HCT116 (cell line): ENCODE data around the gene HSPB1. TPM values are rescaled to one million over a fixed set of nuclear protein-coding genes. Genes with fewer than 3 reads are reported as not detected.

Source experiments
- ATAC-seq: fragments of 200-7000 bp; cut with Tn5 transposase; 2 replicates; pipeline ENCODE4 v1.9.1; 2020; ENCODE audit warnings: mild to moderate bottlenecking, moderate library complexity
- BruUV-seq: library from RNA; stranded (reverse); fragments of 400-500 nt; replicated peaks from 2 replicates; lab custom pipeline; 2021; lab: Mats Ljungman, UMichigan
- CTCF ChIA-PET: fragments of 300-600 bp; sonication (Branson Sonifier 250); formaldehyde crosslinking; loops from one replicate; lab custom pipeline; 2021; ENCODE audit warnings: antibody characterized with exemption; lab: Charles Lee
- POLR2A ChIA-PET: fragments of 300-600, 350-600 bp; sonication (Branson Sonifier 250); formaldehyde crosslinking; loops from one replicate; lab custom pipeline; 2021; ENCODE audit warnings: antibody characterized with exemption; lab: Charles Lee
- RAD21 ChIA-PET, 2 experiments: fragments of 300-600 bp; sonication (Branson Sonifier 250); formaldehyde crosslinking; loops; one replicate each; lab custom pipeline; 2023; ENCODE audit warnings: low total read pairs in 2 of 2; ENCODE audit not compliant: uncharacterized antibody in 2 of 2, unreplicated experiment in 2 of 2, low non-redundant PET in 1 of 2; lab: Charles Lee
- DNase-seq: peaks from one replicate; pipeline ENCODE4 v3.0.0-alpha.2; 2010; ENCODE audit warnings: low read depth, low spot score
- H2AFZ ChIP-seq: fragments of 200-600 bp; shearing (Covaris generic), sonication (generic); 2 replicates; pipeline ENCODE4 v1.6.1; 2017; ENCODE audit warnings: low read depth, mixed run types, mixed read lengths, antibody characterized with exemption, low read length; ENCODE audit not compliant: poor library complexity, severe bottlenecking
- H3K27ac ChIP-seq: 2 replicates; pipeline ENCODE4 v1.5.1; 2012; ENCODE audit warnings: low read depth, low read length
- H3K27me3 ChIP-seq: fragments of 200-600 bp; sonication (generic); 2 replicates; pipeline ENCODE4 v1.6.1; 2016; ENCODE audit warnings: mixed run types, low read length, mixed read lengths; ENCODE audit not compliant: insufficient read depth
- H3K36me3 ChIP-seq, 2 experiments: fragments of 200-500 bp in 1 of 2; fragments of 200-600 bp in 1 of 2; sonication (Bioruptor generic) in 1 of 2; sonication (generic) in 1 of 2; 2 replicates each; pipeline versions ENCODE4 v1.5.1 to v1.6.1; 2014 to 2016; ENCODE audit warnings: low read length in 2 of 2, inconsistent platforms in 1 of 2, mixed read lengths in 1 of 2, mixed run types in 1 of 2; ENCODE audit not compliant: insufficient read depth in 2 of 2, control insufficient read depth in 1 of 2
- H3K4me1 ChIP-seq, 2 experiments: fragments of 200-600 bp in 1 of 2; sonication (generic) in 1 of 2; 2 replicates each; pipeline versions ENCODE4 v1.5.1 to v1.6.1; 2012 to 2017; ENCODE audit warnings: low read length in 2 of 2, inconsistent platforms in 1 of 2, mild to moderate bottlenecking in 1 of 2, mixed read lengths in 1 of 2, mixed run types in 1 of 2, moderate library complexity in 1 of 2; ENCODE audit not compliant: insufficient read depth in 2 of 2, control insufficient read depth in 1 of 2
- H3K4me2 ChIP-seq: fragments of 200-600 bp; sonication (generic); 2 replicates; pipeline ENCODE4 v1.6.1; 2017; ENCODE audit warnings: mixed run types, low read length, mixed read lengths
- H3K4me3 ChIP-seq, 2 experiments: fragments of 200-600 bp in 1 of 2; sonication (generic) in 1 of 2; replicated peaks in 1 of 2; 2 replicates each; pipeline ENCODE4 v1.5.1; 2011 to 2016; ENCODE audit warnings: low read length in 2 of 2, control low read depth in 1 of 2, low read depth in 1 of 2, mild to moderate bottlenecking in 1 of 2, mixed read lengths in 1 of 2, mixed run types in 1 of 2
- H3K79me2 ChIP-seq: fragments of 200-600 bp; sonication (generic); 2 replicates; pipeline ENCODE4 v1.6.1; 2017; ENCODE audit warnings: mild to moderate bottlenecking, mixed run types, low read length, moderate library complexity, mixed read lengths; ENCODE audit not compliant: insufficient read depth
- H3K9ac ChIP-seq: fragments of 200-600 bp; sonication (generic); 2 replicates; pipeline ENCODE4 v1.6.1; 2016; ENCODE audit warnings: low read length, mixed read lengths
- H3K9me2 ChIP-seq: fragments of 200-600 bp; sonication (generic), shearing (Covaris generic); 2 replicates; pipeline ENCODE4 v1.6.1; 2017; ENCODE audit warnings: mixed run types, mild to moderate bottlenecking, moderate library complexity; ENCODE audit not compliant: insufficient read depth
- H3K9me3 ChIP-seq, 2 experiments: fragments of 200-500 bp in 1 of 2; fragments of 200-600 bp in 1 of 2; sonication (Bioruptor generic) in 1 of 2; sonication (generic) in 1 of 2; 2 replicates each; pipeline ENCODE4 v1.6.1; 2014 to 2017; ENCODE audit warnings: low read length in 2 of 2, mixed read lengths in 2 of 2, inconsistent platforms in 1 of 2, low read depth in 1 of 2, mild to moderate bottlenecking in 1 of 2, mixed run types in 1 of 2, moderate library complexity in 1 of 2; ENCODE audit not compliant: control insufficient read depth in 1 of 2, insufficient read depth in 1 of 2
- H4K20me1 ChIP-seq: fragments of 200-600 bp; sonication (generic), shearing (Covaris generic); 2 replicates; pipeline ENCODE4 v1.6.1; 2017; ENCODE audit warnings: mixed run types, mild to moderate bottlenecking, moderate library complexity; ENCODE audit not compliant: insufficient read depth
- CBX3 ChIP-seq: IDR thresholded peaks from 2 replicates; pipeline ENCODE4 v1.6.1; 2012; ENCODE audit warnings: low read depth
- CEBPB ChIP-seq: IDR thresholded peaks from 2 replicates; pipeline ENCODE4 v1.6.1; 2012; ENCODE audit warnings: low read depth
- EGR1 ChIP-seq: IDR thresholded peaks from 2 replicates; pipeline ENCODE4 v1.6.1; 2012; ENCODE audit warnings: low read depth
- EZH2 ChIP-seq: fragments of 200-600 bp; sonication (generic); IDR thresholded peaks from 2 replicates; pipeline ENCODE4 v1.6.1; 2017; ENCODE audit warnings: antibody characterized with exemption, mixed run types
- EZH2phosphoT487 ChIP-seq: fragments of 200-600 bp; IDR thresholded peaks from 2 replicates; pipeline ENCODE4 v1.6.1; 2018; ENCODE audit warnings: antibody characterized with exemption, borderline replicate concordance
- FOSL1 ChIP-seq: IDR thresholded peaks from 2 replicates; pipeline ENCODE4 v1.6.1; 2012; ENCODE audit warnings: low read depth
- JUND ChIP-seq: IDR thresholded peaks from 2 replicates; pipeline ENCODE4 v1.6.1; 2012
- SP1 ChIP-seq: IDR thresholded peaks from 2 replicates; pipeline ENCODE4 v1.6.1; 2012; ENCODE audit warnings: low read depth
- SRF ChIP-seq: IDR thresholded peaks from 2 replicates; pipeline ENCODE4 v1.6.1; 2012; ENCODE audit warnings: low read depth
- TCF7L2 ChIP-seq: IDR thresholded peaks from 2 replicates; pipeline ENCODE4 v1.7.0; 2011; ENCODE audit warnings: borderline replicate concordance, inconsistent platforms; ENCODE audit not compliant: insufficient read depth, insufficient read length; ENCODE audit errors: extremely low read depth
- YY1 ChIP-seq: IDR thresholded peaks from 2 replicates; pipeline ENCODE4 v1.6.1; 2011; ENCODE audit warnings: low read length, low read depth, moderate library complexity, mild to moderate bottlenecking; ENCODE audit not compliant: insufficient replicate concordance; ENCODE audit errors: extremely low read depth
- ZNF274 ChIP-seq: fragments of 200-500 bp; sonication (Bioruptor generic); IDR thresholded peaks from 2 replicates; pipeline ENCODE4 v1.6.1; 2014; ENCODE audit warnings: mild to moderate bottlenecking, low read depth, low read length, inconsistent platforms
- intact Hi-C: fragments of 100-400 bp; cut with micrococcal nuclease; formaldehyde crosslinking; loops from 2 replicates; pipeline ENCODE4 v1.10.0; 2022
- total RNA-seq: library from RNA; stranded (reverse); gene quantifications from one replicate; pipeline ENCODE4 v1.2.1, GENCODE V29; 2021; ENCODE audit not compliant: unreplicated experiment
- TF ChIP-seq, protein P1 (sequence below): IDR thresholded peaks from 2 replicates; pipeline ENCODE4 v1.6.1; 2012
- TF ChIP-seq, protein P2 (sequence below), 3 experiments: fragments of 200-600 bp in 1 of 3; sonication (generic) in 1 of 3; IDR thresholded peaks in 2 of 3; conservative IDR thresholded peaks in 1 of 3; 2 replicates each; pipeline ENCODE4 v1.5.1; 2012 to 2017; ENCODE audit warnings: low read depth in 2 of 3, low read length in 2 of 3, antibody characterized with exemption in 1 of 3, borderline replicate concordance in 1 of 3, control low read depth in 1 of 3, mild to moderate bottlenecking in 1 of 3, mixed read lengths in 1 of 3, mixed run types in 1 of 3, moderate library complexity in 1 of 3; ENCODE audit not compliant: insufficient read depth in 1 of 3
- TF ChIP-seq, protein P3 (sequence below): IDR thresholded peaks from 2 replicates; pipeline ENCODE4 v1.6.1; 2012; ENCODE audit warnings: low read depth

HSPB1 gene
- total RNA-seq, 1 experiment from 2014 or later: 524 TPM

DNA sequence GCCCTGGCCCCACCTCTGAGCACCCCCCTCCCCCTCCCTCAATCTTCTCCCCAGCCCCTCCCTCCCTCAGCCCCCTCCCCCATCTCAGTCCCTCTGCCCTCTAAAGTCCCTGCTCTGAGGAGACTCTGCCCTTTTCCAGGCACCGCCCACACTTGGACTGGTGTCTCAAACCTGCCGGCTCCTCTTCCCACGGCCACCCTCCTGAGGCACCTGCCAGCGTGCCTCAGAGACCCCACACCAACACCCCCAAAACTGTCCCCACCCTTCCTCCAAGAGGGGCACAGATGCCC, 34.6 kb upstream of the HSPB1 start:
- H3K4me1 ChIP-seq: peaks cover under 1 to 3% of the 10 kb centered on the region in 2 experiments; a peak in 3 of 4 replicates
- no peaks in the 10 kb centered on the region for H3K36me3 ChIP-seq
- H3K27me3 ChIP-seq: no peaks in the 10 kb centered on the region
- H3K9me3 ChIP-seq: no peaks in the 10 kb centered on the region
- ChIA-PET POLR2A (no interaction called here), CTCF (no interaction called here), RAD21 (no interaction called here)
- TF ChIP-seq CEBPB: no peak
- no peak for TF ChIP-seq CBX3
- TF ChIP-seq, protein P1, sequence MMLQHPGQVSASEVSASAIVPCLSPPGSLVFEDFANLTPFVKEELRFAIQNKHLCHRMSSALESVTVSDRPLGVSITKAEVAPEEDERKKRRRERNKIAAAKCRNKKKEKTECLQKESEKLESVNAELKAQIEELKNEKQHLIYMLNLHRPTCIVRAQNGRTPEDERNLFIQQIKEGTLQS: no peak
- TF ChIP-seq JUND: no peak
- no peak for TF ChIP-seq EZH2
- TF ChIP-seq FOSL1: no peak
- TF ChIP-seq TCF7L2: no peak
- TF ChIP-seq EGR1: no peak
- TF ChIP-seq ZNF274: no peak
- no peak for TF ChIP-seq SRF
- DNase-seq (no peak), ATAC-seq (no peak)
- H3K9ac ChIP-seq: no peak overlapping the region
- intact Hi-C loops: no loop called here
- H3K9me2 ChIP-seq: no peaks in the 10 kb centered on the region
- H3K27ac ChIP-seq: no peak overlapping the region
- no TSS peak for BruUV-seq
- H4K20me1 ChIP-seq: no peaks in the 10 kb centered on the region
- no peak overlapping the region for H3K4me3 ChIP-seq
- H2AFZ ChIP-seq: no peak overlapping the region
- H3K4me2 ChIP-seq: no peak overlapping the region
- H3K79me2 ChIP-seq: no peaks in the 10 kb centered on the region

DNA sequence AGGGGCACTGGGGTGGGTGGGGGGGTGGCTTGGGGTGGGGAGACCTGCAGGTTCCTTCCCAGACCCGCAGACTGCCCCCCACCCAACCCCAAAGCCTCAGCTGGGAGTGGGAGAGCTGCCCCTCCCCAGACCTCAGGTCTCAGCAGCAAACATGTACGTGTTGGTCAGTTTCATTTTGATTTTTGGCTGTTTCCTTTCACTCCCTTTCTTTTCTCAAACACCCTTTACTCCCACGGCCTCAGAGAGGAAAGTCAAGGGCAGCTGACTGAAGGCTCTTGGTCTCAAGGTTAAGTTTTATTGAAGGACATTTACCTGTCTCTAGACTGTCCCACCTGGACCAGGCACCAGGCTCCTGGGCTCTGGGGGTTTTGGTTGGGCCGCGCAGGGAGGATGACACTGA, 34.1 kb upstream of the HSPB1 start:
- intact Hi-C loops: no loop called here
- ChIA-PET CTCF (no interaction called here), POLR2A (no interaction called here), RAD21 (no interaction called here)
- Histone ChIP-seq H3K27ac (no peak overlapping the region), H4K20me1 (no peaks in the 10 kb centered on the region), H3K27me3 (no peaks in the 10 kb centered on the region), H3K36me3 (no peaks in the 10 kb centered on the region), H2AFZ (no peak overlapping the region), H3K9me2 (no peaks in the 10 kb centered on the region), H3K4me1 (0 out of 4 replicates have a peak, but pooled peaks cover 0 to 2% of the 10 kb centered on the region in 2 experiments), H3K4me3 (no peak overlapping the region), H3K4me2 (no peak overlapping the region), H3K9ac (no peak overlapping the region), H3K79me2 (no peaks in the 10 kb centered on the region), H3K9me3 (no peaks in the 10 kb centered on the region)
- no peak for ATAC-seq
- no peak for DNase-seq
- no TSS peak for BruUV-seq
- TF ChIP-seq, protein P2, sequence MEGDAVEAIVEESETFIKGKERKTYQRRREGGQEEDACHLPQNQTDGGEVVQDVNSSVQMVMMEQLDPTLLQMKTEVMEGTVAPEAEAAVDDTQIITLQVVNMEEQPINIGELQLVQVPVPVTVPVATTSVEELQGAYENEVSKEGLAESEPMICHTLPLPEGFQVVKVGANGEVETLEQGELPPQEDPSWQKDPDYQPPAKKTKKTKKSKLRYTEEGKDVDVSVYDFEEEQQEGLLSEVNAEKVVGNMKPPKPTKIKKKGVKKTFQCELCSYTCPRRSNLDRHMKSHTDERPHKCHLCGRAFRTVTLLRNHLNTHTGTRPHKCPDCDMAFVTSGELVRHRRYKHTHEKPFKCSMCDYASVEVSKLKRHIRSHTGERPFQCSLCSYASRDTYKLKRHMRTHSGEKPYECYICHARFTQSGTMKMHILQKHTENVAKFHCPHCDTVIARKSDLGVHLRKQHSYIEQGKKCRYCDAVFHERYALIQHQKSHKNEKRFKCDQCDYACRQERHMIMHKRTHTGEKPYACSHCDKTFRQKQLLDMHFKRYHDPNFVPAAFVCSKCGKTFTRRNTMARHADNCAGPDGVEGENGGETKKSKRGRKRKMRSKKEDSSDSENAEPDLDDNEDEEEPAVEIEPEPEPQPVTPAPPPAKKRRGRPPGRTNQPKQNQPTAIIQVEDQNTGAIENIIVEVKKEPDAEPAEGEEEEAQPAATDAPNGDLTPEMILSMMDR (IDR thresholded peaks at IDR 0.05 in 2 of 3, conservative IDR thresholded peaks at IDR 0.05 in 1 of 3; ENCODE audit: borderline replicate concordance in 1 of 3, insufficient read depth in 1 of 3, low read depth in 2 of 3, low read length in 2 of 3): no peak
- TF ChIP-seq JUND (no peak), SP1 (no peak), YY1 (no peak), SRF (no peak), ZNF274 (no peak), FOSL1 (no peak), EZH2phosphoT487 (no peak), EGR1 (no peak), EZH2 (no peak)
- TF ChIP-seq, protein P1: no peak
- TF ChIP-seq, protein P3, sequence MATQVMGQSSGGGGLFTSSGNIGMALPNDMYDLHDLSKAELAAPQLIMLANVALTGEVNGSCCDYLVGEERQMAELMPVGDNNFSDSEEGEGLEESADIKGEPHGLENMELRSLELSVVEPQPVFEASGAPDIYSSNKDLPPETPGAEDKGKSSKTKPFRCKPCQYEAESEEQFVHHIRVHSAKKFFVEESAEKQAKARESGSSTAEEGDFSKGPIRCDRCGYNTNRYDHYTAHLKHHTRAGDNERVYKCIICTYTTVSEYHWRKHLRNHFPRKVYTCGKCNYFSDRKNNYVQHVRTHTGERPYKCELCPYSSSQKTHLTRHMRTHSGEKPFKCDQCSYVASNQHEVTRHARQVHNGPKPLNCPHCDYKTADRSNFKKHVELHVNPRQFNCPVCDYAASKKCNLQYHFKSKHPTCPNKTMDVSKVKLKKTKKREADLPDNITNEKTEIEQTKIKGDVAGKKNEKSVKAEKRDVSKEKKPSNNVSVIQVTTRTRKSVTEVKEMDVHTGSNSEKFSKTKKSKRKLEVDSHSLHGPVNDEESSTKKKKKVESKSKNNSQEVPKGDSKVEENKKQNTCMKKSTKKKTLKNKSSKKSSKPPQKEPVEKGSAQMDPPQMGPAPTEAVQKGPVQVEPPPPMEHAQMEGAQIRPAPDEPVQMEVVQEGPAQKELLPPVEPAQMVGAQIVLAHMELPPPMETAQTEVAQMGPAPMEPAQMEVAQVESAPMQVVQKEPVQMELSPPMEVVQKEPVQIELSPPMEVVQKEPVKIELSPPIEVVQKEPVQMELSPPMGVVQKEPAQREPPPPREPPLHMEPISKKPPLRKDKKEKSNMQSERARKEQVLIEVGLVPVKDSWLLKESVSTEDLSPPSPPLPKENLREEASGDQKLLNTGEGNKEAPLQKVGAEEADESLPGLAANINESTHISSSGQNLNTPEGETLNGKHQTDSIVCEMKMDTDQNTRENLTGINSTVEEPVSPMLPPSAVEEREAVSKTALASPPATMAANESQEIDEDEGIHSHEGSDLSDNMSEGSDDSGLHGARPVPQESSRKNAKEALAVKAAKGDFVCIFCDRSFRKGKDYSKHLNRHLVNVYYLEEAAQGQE: no peak
